Sigmoid colon (tissue), 3 donors: ENCODE data around the gene CHRNE.

Source experiments
- POLR2A ChIP-seq, 2 donors: fragments of 450-650 bp; IDR thresholded peaks; one replicate each; pipeline ENCODE4 v1.6.1; 2016; ENCODE audit warnings: antibody characterized with exemption in 2 of 2, mild to moderate bottlenecking in 2 of 2, moderate library complexity in 2 of 2
- TF ChIP-seq, protein P1 (sequence below), 4 experiments: fragments of 450-650 bp in 3 of 4; fragments of 200-600 bp in 1 of 4; IDR thresholded peaks; one replicate each; pipeline ENCODE4 v1.5.1; 2016 to 2019; ENCODE audit warnings: antibody characterized with exemption in 4 of 4, mild to moderate bottlenecking in 3 of 4, moderate library complexity in 2 of 4

DNA sequence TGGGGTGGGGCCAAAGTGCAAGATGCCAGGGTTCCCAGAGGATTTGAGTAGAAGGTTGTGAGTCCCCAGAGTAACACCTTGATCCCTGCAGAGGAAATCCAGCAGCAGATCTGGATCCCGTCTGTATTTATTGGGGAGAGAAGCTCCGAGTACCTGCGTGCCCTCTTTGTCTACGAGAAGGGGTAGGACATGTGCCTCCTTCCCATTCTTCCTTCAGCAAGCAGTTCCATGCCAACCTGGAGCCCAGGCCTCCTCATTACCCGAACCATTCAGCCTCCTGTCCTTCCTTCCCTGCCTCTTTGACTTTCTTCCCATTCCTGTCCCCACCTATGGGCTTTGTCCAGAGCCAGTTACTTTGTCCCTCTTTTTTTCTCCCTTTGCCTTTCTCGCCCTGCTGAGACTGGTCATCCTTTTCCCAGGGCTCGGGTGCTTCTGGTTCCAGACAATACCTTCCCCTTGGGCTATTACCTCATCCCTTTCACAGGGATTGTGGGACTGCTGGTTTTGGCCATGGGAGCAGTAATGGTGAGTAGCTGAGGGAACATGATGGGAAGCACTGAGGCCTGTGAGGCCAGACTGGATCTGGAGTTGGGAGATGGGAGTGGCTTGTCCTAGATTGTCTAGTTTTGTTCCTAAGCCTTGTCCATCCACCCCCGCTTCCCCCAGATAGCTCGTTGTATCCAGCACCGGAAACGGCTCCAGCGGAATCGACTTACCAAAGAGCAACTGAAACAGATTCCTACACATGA, 40.0 kb upstream of the CHRNE start:
- TF ChIP-seq, protein P1, sequence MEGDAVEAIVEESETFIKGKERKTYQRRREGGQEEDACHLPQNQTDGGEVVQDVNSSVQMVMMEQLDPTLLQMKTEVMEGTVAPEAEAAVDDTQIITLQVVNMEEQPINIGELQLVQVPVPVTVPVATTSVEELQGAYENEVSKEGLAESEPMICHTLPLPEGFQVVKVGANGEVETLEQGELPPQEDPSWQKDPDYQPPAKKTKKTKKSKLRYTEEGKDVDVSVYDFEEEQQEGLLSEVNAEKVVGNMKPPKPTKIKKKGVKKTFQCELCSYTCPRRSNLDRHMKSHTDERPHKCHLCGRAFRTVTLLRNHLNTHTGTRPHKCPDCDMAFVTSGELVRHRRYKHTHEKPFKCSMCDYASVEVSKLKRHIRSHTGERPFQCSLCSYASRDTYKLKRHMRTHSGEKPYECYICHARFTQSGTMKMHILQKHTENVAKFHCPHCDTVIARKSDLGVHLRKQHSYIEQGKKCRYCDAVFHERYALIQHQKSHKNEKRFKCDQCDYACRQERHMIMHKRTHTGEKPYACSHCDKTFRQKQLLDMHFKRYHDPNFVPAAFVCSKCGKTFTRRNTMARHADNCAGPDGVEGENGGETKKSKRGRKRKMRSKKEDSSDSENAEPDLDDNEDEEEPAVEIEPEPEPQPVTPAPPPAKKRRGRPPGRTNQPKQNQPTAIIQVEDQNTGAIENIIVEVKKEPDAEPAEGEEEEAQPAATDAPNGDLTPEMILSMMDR (IDR thresholded peaks at IDR 0.05): no peak
- no peak for TF ChIP-seq POLR2A (IDR thresholded peaks at IDR 0.05)
